ENCODE measurements around the gene ABCB8. TPM values are rescaled to one million over a fixed set of nuclear protein-coding genes. Genes with fewer than 3 reads are reported as not detected.

The ABCB8 gene
- polyA plus RNA-seq, 1 of the 3 experiments (the other 2 are of a cell fraction) = 36.0 TPM

DNA sequence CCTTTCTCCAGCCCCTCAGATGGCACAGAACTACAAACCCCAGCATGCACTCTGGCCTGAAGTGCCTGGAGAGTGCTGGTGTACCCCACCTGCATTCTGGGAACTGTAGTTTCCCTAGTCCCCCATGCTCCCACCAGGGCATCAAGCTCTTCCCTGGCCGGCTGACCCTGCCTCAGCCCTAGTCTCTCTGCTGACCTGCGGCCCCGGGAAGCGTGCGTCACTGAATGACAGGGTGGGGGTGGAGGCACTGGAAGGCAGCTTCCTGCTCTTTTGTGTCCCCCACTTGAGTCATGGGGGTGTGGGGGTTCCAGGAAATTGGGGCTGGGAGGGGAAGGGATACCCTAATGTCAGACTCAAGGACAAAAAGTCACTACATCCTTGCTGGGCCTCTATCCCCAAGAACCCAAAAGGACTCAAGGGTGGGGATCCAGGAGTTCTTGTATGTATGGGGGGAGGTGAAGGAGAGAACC is 35.4 kb upstream of the ABCB8 start:
- H3K36me3 ChIP-seq (replicated peaks in 1 of 2; ENCODE audit: control insufficient read depth in 1 of 2, insufficient read depth in 2 of 2, low read length in 1 of 2) = no peaks in the 10 kb centered on the region
- peaks cover 0 to 34% of the 10 kb centered on the region in 2 experiments; a peak in 2 of 4 replicates for H3K4me1 ChIP-seq (ENCODE audit: control insufficient read depth in 1 of 2, insufficient read depth in 2 of 2, low read depth in 1 of 2, low read length in 1 of 2)
- peaks cover 9% of the 10 kb centered on the region; the same call in 1 of the 2 replicates for H3K27me3 ChIP-seq (ENCODE audit: insufficient read depth)
- peak; percentile 89 for DNase-seq
- no peaks in the 10 kb centered on the region for H3K9me2 ChIP-seq
- H3K27ac ChIP-seq (ENCODE audit: low read depth in 2 of 2, low read length in 1 of 2) = no peak overlapping the region
- WGBS (ENCODE audit: low lambda C conversion rate) = 73% methylated on average over 5 of the region's 5 CpGs
- TF ChIP-seq CHD2 (IDR thresholded peaks at IDR 0.05; ENCODE audit: low read length, partially characterized antibody) (peak; percentile 84), ELF1 (IDR thresholded peaks at IDR 0.05) (no peak)
- no peaks in the 10 kb centered on the region for H4K20me1 ChIP-seq (ENCODE audit: insufficient read depth)
- POLR2A ChIA-PET = no interaction called here
- H3K9ac ChIP-seq = no peak overlapping the region
- no peak overlapping the region for H3K4me2 ChIP-seq
- no peak overlapping the region for H2AFZ ChIP-seq (ENCODE audit: low read depth)
- H3F3A ChIP-seq (replicated peaks; ENCODE audit: insufficient read depth) = no peaks in the 10 kb centered on the region
- H3K79me2 ChIP-seq (ENCODE audit: insufficient read depth) = no peaks in the 10 kb centered on the region
- no peak overlapping the region for H3K4me3 ChIP-seq (ENCODE audit: low read depth in 2 of 2, low read length in 1 of 2)
- CTCF ChIA-PET = interaction anchor here (0.8 to 7.8 kb wide), 12 partner anchors 8 to 214 kb away, joined by 3 to 205 read pairs (median 8); no protein-coding TSS in a partner anchor
- H3K9me3 ChIP-seq = no peaks in the 10 kb centered on the region

DNA sequence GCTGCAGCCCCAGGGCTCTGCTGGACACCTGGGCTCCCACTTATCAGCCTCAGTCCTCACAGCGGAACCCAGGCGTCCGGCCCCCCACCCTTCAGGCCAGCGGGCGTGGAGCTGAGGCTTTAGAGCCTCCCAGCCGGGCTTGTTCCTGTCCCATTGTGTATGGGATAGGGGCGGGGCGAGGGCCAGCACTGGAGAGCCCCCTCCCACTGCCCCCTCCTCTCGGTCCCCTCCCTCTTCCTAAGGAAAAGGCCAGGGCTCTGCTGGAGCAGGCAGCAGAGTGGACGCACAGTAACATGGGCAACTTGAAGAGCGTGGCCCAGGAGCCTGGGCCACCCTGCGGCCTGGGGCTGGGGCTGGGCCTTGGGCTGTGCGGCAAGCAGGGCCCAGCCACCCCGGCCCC is 34.7 kb upstream of the ABCB8 start:
- Histone ChIP-seq H3K36me3 (replicated peaks in 1 of 2; ENCODE audit: control insufficient read depth in 1 of 2, insufficient read depth in 2 of 2, low read length in 1 of 2) (no peaks in the 10 kb centered on the region), H3K9ac (no peak overlapping the region), H3K79me2 (ENCODE audit: insufficient read depth) (no peaks in the 10 kb centered on the region), H3K9me3 (no peaks in the 10 kb centered on the region), H3K4me1 (ENCODE audit: control insufficient read depth in 1 of 2, insufficient read depth in 2 of 2, low read depth in 1 of 2, low read length in 1 of 2) (peaks cover 0 to 28% of the 10 kb centered on the region in 2 experiments; a peak in 2 of 4 replicates), H4K20me1 (ENCODE audit: insufficient read depth) (no peaks in the 10 kb centered on the region), H3K27ac (ENCODE audit: low read depth in 2 of 2, low read length in 1 of 2) (no peak overlapping the region), H2AFZ (ENCODE audit: low read depth) (no peak overlapping the region), H3K27me3 (ENCODE audit: insufficient read depth) (peaks cover 9% of the 10 kb centered on the region; the same call in 1 of the 2 replicates), H3K4me3 (ENCODE audit: low read depth in 2 of 2, low read length in 1 of 2) (no peak overlapping the region), H3K9me2 (no peaks in the 10 kb centered on the region), H3K4me2 (no peak overlapping the region), H3F3A (replicated peaks; ENCODE audit: insufficient read depth) (no peaks in the 10 kb centered on the region)
- DNase-seq = peak; percentile 32
- CTCF ChIA-PET = interaction anchor here (0.8 to 7.8 kb wide), 10 partner anchors 8 to 205 kb away, joined by 3 to 205 read pairs (median 14); no protein-coding TSS in a partner anchor
- POLR2A ChIA-PET = interaction anchor here (1.8 kb wide), 1 partner anchor 15 kb away, joined by 6 read pairs; no protein-coding TSS in a partner anchor
- 72% methylated on average over 7 of the region's 14 CpGs for WGBS (ENCODE audit: low lambda C conversion rate)
- TF ChIP-seq, protein P1, sequence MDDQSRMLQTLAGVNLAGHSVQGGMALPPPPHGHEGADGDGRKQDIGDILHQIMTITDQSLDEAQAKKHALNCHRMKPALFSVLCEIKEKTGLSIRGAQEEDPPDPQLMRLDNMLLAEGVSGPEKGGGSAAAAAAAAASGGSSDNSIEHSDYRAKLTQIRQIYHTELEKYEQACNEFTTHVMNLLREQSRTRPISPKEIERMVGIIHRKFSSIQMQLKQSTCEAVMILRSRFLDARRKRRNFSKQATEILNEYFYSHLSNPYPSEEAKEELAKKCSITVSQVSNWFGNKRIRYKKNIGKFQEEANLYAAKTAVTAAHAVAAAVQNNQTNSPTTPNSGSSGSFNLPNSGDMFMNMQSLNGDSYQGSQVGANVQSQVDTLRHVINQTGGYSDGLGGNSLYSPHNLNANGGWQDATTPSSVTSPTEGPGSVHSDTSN (IDR thresholded peaks at IDR 0.05) = no peak
- TF ChIP-seq, protein P2, sequence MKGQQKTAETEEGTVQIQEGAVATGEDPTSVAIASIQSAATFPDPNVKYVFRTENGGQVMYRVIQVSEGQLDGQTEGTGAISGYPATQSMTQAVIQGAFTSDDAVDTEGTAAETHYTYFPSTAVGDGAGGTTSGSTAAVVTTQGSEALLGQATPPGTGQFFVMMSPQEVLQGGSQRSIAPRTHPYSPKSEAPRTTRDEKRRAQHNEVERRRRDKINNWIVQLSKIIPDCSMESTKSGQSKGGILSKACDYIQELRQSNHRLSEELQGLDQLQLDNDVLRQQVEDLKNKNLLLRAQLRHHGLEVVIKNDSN (IDR thresholded peaks at IDR 0.05; ENCODE audit: borderline replicate concordance, low read depth) = no peak
- TF ChIP-seq YY1 (IDR thresholded peaks at IDR 0.05; ENCODE audit: low read depth) (no peak), SIN3A (IDR thresholded peaks at IDR 0.05; ENCODE audit: borderline replicate concordance, low read depth, low read length) (no peak), TEAD4 (IDR thresholded peaks at IDR 0.05; ENCODE audit: borderline replicate concordance, insufficient read depth) (no peak), MXI1 (IDR thresholded peaks at IDR 0.05; ENCODE audit: low read depth, low read length) (no peak), JUND (IDR thresholded peaks at IDR 0.05) (no peak), NRF1 (IDR thresholded peaks at IDR 0.05; ENCODE audit: low read depth, low read length) (no peak), NFIC (IDR thresholded peaks at IDR 0.05; ENCODE audit: borderline replicate concordance) (no peak)
- TF ChIP-seq, protein P3, sequence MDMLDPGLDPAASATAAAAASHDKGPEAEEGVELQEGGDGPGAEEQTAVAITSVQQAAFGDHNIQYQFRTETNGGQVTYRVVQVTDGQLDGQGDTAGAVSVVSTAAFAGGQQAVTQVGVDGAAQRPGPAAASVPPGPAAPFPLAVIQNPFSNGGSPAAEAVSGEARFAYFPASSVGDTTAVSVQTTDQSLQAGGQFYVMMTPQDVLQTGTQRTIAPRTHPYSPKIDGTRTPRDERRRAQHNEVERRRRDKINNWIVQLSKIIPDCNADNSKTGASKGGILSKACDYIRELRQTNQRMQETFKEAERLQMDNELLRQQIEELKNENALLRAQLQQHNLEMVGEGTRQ (IDR thresholded peaks at IDR 0.05; ENCODE audit: borderline replicate concordance, low read depth, low read length) = no peak

Measured in SK-N-SH (cell line).